C4-2B (cell line): ENCODE results near the gene LRP6.

Source experiments
- CTCF ChIP-seq: fragments of 450-650 bp; conservative IDR thresholded peaks from 2 replicates; pipeline ENCODE4 v1.5.1; 2017; ENCODE audit warnings: mild to moderate bottlenecking
- ZFX ChIP-seq: fragments of 450-650 bp; IDR thresholded peaks from 2 replicates; pipeline ENCODE4 v1.6.1; 2017

- TF ChIP-seq CTCF (no peak), ZFX (no peak)
Observed at GRCh38 chr12:12098691-12099015, 168.2 kb downstream of the LRP6 start.
